Ascending aorta (tissue), 2 donors: Measurements from ENCODE around the gene ZNF385C. TPM values are rescaled to one million over a fixed set of nuclear protein-coding genes. Genes with fewer than 3 reads are reported as not detected.

Source experiments
- DNase-seq, 2 donors: peaks; one replicate each; pipeline ENCODE4 v3.0.0-alpha.2; 2019; ENCODE audit warnings: low spot score in 2 of 2
- H3K27ac ChIP-seq, 2 donors: fragments of 200-600 bp; sonication (generic); one replicate each; pipeline ENCODE4 v1.5.1; 2016 to 2017; ENCODE audit warnings: mild to moderate bottlenecking in 1 of 2
- H3K27me3 ChIP-seq: fragments of 200-600 bp; sonication (generic); one replicate; pipeline ENCODE4 v1.5.1; 2017
- H3K36me3 ChIP-seq, 2 donors: fragments of 200-600 bp; sonication (generic); one replicate each; pipeline ENCODE4 v1.5.1; 2016
- H3K4me1 ChIP-seq, 2 donors: fragments of 200-600 bp; sonication (generic); one replicate each; pipeline ENCODE4 v1.5.1; 2016 to 2017; ENCODE audit warnings: mild to moderate bottlenecking in 1 of 2
- H3K4me3 ChIP-seq, 2 donors: fragments of 200-600 bp; sonication (generic); one replicate each; pipeline ENCODE4 v1.5.1; 2016 to 2017; ENCODE audit warnings: mild to moderate bottlenecking in 1 of 2
- H3K9me3 ChIP-seq, 2 donors: fragments of 200-600 bp; sonication (generic); one replicate each; pipeline ENCODE4 v1.5.1; 2016
- intact Hi-C: fragments of 100-400 bp; cut with DNase I; formaldehyde crosslinking; loops from one replicate; pipeline ENCODE4 v1.15.1; 2023
- total RNA-seq: library from RNA; depleted of rRNA; stranded (reverse); fragments of >200 nt; gene quantifications from one replicate; pipeline ENCODE4 v1.1.0, GENCODE V29; 2016
- TF ChIP-seq, protein P1 (sequence below), 3 experiments: fragments of 200-600 bp in 2 of 3; fragments of 450-650 bp in 1 of 3; sonication (generic) in 2 of 3; IDR thresholded peaks; one replicate each; pipeline ENCODE4 v1.5.1; 2016 to 2019; ENCODE audit warnings: antibody characterized with exemption in 3 of 3, mild to moderate bottlenecking in 1 of 3, moderate library complexity in 1 of 3

The ZNF385C gene
- total RNA-seq, 1 donor from 2014 or later: not detected

DNA sequence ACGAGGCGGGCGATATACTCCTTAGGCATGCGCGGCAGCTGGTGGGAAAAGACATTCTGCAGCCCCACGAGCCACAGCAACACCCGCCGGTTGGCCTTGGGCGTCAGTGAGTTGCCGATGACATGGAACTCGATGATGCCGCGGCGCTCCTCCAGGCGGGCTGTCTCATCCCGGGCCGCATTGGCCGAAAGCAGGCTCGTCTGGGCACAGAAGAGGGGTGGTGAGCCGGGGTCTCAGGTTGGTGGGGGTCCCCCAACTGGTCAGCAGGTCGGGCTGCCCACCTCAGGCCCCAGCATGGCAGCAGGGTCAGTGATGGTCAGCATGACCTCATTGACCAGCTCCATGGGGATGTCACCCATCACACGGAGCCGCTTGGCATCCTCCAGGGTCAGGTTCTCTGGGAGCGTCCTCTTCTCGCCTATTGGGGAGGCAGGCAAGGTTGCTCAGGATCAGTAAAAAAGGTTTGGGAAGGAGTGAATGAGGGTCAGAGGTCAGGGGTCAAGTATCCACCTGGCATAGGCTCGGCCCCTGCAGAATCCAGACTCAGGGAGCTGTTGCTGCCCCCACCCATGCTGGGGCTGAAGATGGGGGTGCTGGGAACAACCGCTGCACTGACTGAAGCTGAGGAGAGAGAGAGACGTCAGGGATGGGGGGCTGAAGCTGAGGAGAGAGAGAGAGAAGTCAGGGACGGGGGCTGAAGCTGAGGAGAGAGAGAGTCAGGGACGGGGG lies 19.3 kb upstream of the ZNF385C start:
- no peak overlapping the region for H3K4me3 ChIP-seq
- peaks cover 4 to 21% of the 10 kb centered on the region in 2 donors for H3K4me1 ChIP-seq
- peaks cover 0 to 7% of the 10 kb centered on the region in 2 donors for H3K36me3 ChIP-seq
- no peaks in the 10 kb centered on the region for H3K27me3 ChIP-seq
- H3K27ac ChIP-seq: no peak overlapping the region
- intact Hi-C loops: no loop called here
- TF ChIP-seq, protein P1, sequence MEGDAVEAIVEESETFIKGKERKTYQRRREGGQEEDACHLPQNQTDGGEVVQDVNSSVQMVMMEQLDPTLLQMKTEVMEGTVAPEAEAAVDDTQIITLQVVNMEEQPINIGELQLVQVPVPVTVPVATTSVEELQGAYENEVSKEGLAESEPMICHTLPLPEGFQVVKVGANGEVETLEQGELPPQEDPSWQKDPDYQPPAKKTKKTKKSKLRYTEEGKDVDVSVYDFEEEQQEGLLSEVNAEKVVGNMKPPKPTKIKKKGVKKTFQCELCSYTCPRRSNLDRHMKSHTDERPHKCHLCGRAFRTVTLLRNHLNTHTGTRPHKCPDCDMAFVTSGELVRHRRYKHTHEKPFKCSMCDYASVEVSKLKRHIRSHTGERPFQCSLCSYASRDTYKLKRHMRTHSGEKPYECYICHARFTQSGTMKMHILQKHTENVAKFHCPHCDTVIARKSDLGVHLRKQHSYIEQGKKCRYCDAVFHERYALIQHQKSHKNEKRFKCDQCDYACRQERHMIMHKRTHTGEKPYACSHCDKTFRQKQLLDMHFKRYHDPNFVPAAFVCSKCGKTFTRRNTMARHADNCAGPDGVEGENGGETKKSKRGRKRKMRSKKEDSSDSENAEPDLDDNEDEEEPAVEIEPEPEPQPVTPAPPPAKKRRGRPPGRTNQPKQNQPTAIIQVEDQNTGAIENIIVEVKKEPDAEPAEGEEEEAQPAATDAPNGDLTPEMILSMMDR (IDR thresholded peaks at IDR 0.05): no peak
- no peak for DNase-seq
- H3K9me3 ChIP-seq: no peaks in the 10 kb centered on the region

DNA sequence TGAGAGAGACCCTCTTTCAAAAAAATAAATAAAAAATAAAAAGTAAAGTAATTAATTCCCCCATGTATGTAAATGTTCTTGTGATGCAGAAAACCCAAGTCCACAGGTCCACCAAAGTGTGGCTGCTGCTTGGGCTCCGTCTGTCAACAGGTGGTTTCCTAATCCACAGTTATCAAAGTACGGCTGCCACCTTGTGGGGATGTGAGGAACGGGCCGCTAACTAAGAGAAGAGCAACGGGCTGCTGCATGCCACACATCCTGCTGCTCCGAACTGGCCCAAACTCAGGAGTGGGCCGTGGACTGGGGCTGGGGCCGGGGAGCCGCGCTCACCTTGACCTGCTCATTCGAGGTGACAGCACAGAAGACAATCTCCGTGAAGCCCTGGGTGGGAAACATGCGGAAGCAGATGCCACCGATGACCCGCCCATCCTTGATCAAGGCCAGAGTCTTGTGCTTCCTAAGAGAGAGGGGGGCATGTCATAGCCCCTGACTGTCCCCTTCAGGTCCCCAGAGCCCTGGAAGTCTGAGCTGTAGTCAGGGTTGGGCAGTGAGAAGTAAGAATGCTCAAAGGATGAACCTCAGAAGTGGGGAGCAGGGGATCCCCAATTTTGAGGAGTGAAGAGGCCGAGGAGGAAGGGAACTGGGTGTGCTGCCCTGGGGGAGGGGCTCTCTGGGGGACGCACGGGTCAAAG lies 18.6 kb upstream of the ZNF385C start:
- Histone ChIP-seq H3K36me3 (peaks cover 0 to 7% of the 10 kb centered on the region in 2 donors), H3K27ac (no peak overlapping the region), H3K9me3 (no peaks in the 10 kb centered on the region), H3K4me3 (no peak overlapping the region), H3K4me1 (peaks cover 4 to 22% of the 10 kb centered on the region in 2 donors), H3K27me3 (no peaks in the 10 kb centered on the region)
- TF ChIP-seq, protein P1 (IDR thresholded peaks at IDR 0.05): peak; percentile 81 to 84 (median 83)
- peak; percentile 37 to 92 for DNase-seq
- intact Hi-C loops: loop anchor here (1.0 kb wide), 3 partner anchors 50 to 154 kb away; no protein-coding TSS in a partner anchor

DNA sequence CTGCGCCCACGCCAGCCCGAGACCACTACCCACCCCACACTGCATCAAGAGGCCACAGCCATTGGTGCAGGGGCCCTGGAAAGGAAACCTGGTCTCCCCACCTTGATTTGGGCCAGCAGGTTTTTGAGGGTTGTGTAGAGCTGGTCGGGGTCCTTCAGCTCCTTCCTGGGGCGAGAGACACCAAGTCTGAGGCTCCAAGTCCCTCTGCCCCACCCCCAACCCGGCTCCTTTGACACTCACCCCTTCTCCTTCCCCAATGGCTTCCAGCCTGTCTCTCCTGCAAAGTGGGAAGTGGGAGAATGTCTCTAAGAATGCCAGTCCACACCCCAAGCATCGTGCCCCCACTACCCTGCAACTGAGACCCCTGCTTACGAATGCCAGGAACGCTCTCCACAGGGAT lies 15.8 kb upstream of the ZNF385C start:
- TF ChIP-seq, protein P1 (IDR thresholded peaks at IDR 0.05): no peak
- H3K36me3 ChIP-seq: peaks cover 1 to 7% of the 10 kb centered on the region in 2 donors
- no peak overlapping the region for H3K27ac ChIP-seq

DNA sequence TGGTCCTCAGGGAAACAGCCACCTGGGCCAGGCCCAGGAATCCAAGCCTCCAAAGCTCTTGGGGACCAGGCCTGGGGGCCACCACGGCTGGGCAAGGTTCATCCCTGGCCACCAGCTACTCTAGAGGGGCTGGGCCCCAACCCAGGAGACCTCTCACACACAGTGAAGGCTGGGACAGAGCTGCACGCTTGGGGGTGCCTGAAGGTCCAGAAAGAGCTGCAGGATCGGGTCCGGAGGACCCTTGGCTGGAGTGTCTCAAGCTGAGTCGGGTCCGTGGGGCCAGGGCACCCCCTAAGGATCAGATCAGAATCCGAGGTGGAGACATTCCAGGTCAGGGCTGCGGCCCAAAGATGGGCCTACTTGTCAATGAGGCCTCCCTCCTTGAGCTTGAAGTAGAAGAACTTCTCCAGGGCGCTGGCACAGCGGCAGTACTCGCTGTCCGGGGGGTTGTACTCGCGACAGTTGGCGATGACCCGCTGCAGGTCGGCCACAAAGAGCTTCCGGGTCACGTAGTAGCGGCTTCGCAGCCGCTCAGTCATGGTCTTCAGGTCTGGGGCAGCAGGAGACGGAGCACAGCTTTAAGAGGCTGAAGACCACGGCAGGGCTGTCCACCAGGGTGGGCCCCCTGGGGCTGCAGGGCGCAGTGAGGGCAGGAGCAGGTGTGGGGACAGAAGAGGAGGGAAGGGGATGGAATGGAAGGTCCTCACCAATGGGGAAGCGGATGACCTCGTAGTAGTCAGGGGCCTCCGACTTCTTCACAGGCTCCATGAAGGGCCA lies 15.2 kb upstream of the ZNF385C start:
- intact Hi-C loops: no loop called here
- TF ChIP-seq, protein P1 (IDR thresholded peaks at IDR 0.05): no peak
- H3K36me3 ChIP-seq: peaks cover 5 to 7% of the 10 kb centered on the region in 2 donors
- no peaks in the 10 kb centered on the region for H3K9me3 ChIP-seq
- peak overlapping the region in 1 of 2 donors; percentile 78 for H3K4me3 ChIP-seq
- no peaks in the 10 kb centered on the region for H3K27me3 ChIP-seq
- H3K4me1 ChIP-seq: peaks cover 4 to 11% of the 10 kb centered on the region in 2 donors
- no peak for DNase-seq
- H3K27ac ChIP-seq: peak overlapping the region; percentile 91 to 93

More for the DNA sequence above, 15.8 kb upstream of the ZNF385C start:
- intact Hi-C loops: no loop called here
- no peak overlapping the region for H3K4me3 ChIP-seq
- peaks cover 4 to 11% of the 10 kb centered on the region in 2 donors for H3K4me1 ChIP-seq
- no peaks in the 10 kb centered on the region for H3K9me3 ChIP-seq
- no peaks in the 10 kb centered on the region for H3K27me3 ChIP-seq
- no peak for DNase-seq

DNA sequence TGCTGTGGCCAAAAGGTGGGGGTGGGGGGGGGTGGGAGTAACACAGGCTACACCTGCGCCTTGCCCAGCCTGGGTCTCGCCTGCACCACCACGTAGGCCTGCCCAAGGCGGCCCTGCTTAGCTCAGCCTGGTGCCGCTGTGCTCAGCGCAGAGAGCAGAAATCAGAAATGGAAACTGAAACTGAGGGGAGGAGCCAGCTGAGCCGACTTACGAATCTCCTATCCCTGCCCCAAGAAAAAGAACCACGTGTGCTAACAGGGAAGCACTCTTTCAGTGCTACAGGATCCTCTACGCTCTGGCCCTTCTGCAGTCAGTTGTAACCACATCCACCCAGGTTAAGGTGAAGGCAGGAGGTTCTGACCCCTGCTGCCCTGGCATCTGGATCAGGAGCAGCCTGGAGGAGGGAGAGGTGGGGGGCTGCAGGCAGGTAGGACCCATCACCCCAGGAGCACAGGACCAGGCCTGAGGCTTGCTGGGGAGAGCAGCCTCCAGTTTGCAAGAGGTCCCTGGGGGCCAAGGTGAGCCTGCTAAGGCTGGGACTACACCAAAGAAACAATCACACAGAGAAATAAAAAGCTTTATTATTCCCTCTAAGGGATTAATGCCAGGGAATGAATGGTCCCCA lies 14.4 kb upstream of the ZNF385C start, which contains the start of gene DHX58:
Gene DHX58, minus strand, starts transcription at position 163 of the 625 bp plus-strand sequence. CDS start 822 bp downstream, outside the sequence.
- Histone ChIP-seq H3K27me3 (no peaks in the 10 kb centered on the region), H3K36me3 (peaks cover 6 to 7% of the 10 kb centered on the region in 2 donors), H3K27ac (peak within 1 kb of the TSS; percentile 91 to 93), H3K4me1 (peaks cover 4 to 11% of the 10 kb centered on the region in 2 donors), H3K9me3 (no peaks in the 10 kb centered on the region), H3K4me3 (peak within 1 kb of the TSS; percentile 70 to 78)
- TF ChIP-seq, protein P1 (IDR thresholded peaks at IDR 0.05): no peak
- DNase-seq: peak; percentile 39 to 88
- intact Hi-C loops: no loop called here
